Activated CD8-positive, alpha-beta memory T cell treated with anti-CD3 and anti-CD28 coated beads, Interleukin-2, amount 50 U/mL, for 1 hour (primary cell): ENCODE results near the gene TIMM10.
"Not testable (repeated sequence)": the region's sequence is repeated elsewhere in the genome, so short reads cannot be mapped to it uniquely, and the experiment has no call there.

ENCODE experiments used
- DNase-seq: peaks from one replicate; pipeline ENCODE4 v3.0.0-alpha.2; 2020; ENCODE audit errors: extremely low read depth

TIMM10 gene

DNA sequence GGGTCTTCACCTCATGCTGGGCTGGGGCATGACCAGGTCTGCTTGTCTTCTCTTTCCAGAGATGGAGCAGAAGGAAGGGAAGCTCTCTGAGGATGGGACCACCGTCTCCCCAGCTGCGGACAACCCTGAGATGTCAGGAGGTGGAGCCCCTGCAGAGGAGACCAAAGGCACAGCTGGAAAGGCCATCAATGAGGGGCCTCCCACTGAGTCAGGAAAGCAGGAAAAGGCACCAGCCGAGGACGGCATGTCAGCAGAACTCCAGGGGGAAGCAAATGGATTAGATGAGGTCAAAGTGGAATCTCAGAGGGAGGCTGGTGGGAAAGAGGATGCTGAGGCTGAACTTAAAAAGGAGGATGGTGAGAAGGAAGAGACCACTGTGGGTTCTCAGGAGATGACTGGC, 12.0 kb upstream of the TIMM10 start:
- DNase-seq, result no peak

GRCh38 chr11:57541169-57541568, 10.6 kb upstream of the TIMM10 start:
- DNase-seq, result no peak

DNA sequence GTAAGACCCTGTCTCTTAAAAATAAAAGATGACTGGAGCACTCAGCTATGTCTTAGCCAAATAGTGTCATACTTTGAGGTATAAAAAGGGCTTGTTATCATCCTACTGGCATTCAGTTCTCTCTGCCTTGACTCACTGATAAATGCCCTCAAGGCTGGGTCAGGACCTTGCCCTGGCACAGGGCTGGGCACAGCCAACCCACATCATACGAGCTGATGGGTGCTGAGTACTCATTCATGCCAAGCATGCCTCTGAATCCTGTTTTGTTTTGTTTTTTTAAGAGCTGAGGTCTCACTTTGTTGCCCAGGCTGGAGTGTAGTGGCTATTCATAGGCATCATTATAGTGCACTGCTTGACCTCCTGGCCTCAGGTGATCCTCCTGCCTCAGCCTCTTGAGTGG, 8.8 kb upstream of the TIMM10 start:
- DNase-seq, result no peak

- DNase-seq, result no peak
Observed at GRCh38 chr11:57536947-57537619, 6.5 kb upstream of the TIMM10 start, which contains the start of gene SMTNL1. SMTNL1 (plus strand) TSS chr11:57537595; CDS start chr11:57542643, 5,048 bp downstream.

DNA sequence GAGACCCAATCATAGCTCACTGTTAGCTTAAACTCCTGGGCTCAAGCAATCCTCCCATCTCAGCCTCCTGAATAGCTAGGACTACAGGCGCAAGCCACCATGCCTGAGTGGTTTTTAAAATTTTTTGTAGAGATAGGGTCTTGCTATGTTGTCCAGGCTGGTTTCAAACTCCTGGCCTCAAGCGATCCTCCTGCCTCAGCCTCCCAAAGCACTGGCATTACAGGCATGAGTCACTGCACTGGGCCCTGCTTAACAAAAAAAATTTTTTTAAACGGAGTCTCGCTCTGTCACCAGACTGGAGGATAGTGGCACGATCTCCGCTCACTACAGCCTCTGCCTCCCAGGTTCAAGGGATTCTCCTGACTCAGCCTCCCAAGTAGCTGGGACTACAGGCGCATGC, 3.9 kb upstream of the TIMM10 start:
- not testable (repeated sequence) for DNase-seq

DNA sequence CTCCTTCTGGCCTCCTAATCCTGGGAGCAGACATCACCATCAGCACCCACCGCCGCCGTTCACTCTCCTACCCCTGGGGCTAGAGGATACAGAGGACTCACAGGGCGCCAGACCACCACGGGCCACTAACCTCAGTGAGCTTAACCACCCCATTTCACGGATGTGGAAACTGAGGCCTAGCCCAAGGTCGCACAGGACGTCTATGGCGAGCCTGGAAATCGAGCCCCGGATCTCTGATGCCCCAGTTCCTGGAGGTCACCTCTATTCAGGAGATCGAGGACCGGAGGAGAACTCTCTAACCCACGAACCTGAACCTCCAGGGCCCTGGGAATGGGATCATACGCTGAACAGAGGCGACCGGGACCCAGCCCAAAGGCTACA, 349 bp downstream of the TIMM10 start:
- DNase-seq, result no peak

DNA sequence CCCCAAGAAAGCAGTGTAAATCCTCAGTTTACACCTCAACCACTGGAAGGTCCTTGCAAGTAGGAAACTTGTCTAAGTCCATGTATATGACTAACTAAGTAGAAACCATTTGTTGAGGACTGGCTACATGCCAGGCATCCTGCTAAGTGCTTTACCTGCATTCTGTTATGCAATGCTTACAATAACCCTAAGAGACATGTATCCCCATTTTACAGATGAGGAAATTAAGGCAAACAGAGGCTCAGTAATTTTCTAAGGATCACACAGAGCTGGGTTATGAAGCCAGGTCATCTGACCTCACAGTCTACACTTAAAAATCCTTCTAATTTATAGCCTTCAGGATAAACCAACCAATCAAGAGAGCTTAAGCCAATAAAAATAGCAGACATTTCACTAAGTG, 1.5 kb downstream of the TIMM10 start:
- no peak for DNase-seq

- DNase-seq, result peak; percentile 28
Observed at GRCh38 chr11:57527056-57527631, 3.4 kb downstream of the TIMM10 start.

DNA sequence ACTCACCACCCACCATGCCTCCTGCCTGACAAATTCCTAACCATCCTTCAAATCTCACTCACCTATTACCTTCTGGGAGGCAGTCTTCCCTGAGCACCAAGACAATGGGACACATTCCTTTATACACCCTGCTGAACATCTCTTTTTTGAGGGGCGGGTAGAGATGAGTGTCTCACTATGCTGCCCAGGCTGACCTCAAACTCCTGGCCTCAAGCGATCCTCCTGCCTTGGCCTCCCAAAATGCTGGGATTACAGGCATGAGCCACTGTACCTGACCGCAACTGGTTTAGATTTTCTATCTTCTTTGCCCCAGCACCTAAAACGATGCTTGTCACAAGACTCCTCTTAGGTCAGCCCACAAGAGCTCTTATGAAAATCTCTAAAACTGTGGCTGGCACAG, 7.1 kb downstream of the TIMM10 start:
- DNase-seq, result no peak

GRCh38 chr11:57521116-57521515, 9.4 kb downstream of the TIMM10 start:
- DNase-seq, result no peak

DNA sequence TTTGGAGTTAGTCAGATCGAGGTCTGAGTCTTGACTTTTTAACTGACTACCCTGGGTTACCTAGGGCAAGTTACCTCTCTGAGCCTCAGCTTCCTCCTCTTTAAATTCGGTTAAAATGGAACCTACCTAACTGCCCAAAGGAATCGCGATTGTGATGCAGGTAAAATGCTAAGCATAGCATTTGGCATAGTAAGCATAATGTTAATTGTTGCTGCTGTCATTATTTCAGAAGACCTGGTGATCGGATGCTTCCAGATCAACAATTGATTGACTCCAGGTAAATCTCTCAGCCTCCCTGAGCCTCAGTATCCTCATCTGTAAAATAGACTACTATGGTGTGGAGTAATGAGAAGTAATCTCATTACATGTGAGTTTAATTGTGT, 14.5 kb downstream of the TIMM10 start:
- DNase-seq, result no peak

DNA sequence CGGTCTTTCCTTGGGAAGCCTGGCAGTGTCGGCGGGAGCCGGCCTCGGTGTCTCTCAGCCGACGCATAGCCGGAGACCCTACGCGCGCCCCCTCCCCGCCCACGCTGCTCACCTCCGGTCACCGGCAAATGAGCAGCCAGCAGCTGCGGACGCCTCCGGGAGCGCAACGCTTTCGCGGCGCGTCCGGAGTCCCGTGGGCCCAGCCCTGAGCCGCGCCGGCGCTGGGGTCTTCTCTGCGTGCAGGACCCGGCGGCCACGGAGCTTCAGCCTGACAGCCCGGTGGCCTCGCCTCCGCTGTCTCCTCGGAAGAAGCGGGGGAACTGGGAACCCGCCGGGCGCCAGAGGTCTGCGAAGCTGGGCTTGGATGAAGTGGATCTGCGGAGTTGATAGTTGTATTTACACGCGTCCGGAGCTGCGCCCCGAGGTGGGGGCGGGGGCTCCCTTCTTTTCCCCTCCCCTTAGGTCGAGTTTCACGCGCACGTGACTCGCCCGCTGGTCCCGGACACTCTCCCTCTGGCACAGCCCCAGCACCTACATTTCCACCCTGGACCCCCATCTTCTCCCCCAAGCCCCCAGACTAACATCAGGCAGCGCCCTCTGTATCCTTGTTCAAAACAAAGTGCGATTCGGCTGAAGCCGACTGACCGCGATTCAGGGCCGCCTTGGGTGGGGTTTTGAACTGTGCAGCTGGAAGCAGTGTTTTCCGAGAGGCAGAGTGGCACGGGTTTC, 15.1 kb downstream of the TIMM10 start, which contains the start of gene SLC43A1:
TSS of gene SLC43A1 (minus strand) at position 371 of the 729 bp plus-strand sequence. CDS start 1,591 bp downstream, outside the sequence.
- DNase-seq, result no peak

GRCh38 chr11:57514538-57515331, 15.8 kb downstream of the TIMM10 start:
- DNase-seq, result no peak

- DNase-seq, result no peak
Observed at GRCh38 chr11:57513911-57514537, 16.5 kb downstream of the TIMM10 start.

DNA sequence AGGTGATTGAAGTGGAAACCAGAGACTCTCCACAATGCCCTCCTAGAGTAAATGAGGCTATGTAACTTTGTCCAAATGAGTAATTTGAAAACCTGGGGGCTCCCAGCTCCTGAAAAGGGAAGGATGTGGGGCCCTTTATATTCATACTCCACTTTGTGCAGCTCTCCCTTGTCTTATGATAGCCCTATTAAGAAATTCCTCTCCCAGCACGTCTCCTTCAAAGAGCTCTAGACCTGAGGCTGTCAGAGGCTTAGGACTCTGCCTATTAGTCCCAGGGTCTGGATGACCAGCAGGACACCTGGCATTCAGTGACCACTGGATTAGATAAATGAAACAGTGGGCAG, 17.1 kb downstream of the TIMM10 start:
- DNase-seq, result no peak

- no peak for DNase-seq
Observed at GRCh38 chr11:57512646-57513451, 17.7 kb downstream of the TIMM10 start.

DNA sequence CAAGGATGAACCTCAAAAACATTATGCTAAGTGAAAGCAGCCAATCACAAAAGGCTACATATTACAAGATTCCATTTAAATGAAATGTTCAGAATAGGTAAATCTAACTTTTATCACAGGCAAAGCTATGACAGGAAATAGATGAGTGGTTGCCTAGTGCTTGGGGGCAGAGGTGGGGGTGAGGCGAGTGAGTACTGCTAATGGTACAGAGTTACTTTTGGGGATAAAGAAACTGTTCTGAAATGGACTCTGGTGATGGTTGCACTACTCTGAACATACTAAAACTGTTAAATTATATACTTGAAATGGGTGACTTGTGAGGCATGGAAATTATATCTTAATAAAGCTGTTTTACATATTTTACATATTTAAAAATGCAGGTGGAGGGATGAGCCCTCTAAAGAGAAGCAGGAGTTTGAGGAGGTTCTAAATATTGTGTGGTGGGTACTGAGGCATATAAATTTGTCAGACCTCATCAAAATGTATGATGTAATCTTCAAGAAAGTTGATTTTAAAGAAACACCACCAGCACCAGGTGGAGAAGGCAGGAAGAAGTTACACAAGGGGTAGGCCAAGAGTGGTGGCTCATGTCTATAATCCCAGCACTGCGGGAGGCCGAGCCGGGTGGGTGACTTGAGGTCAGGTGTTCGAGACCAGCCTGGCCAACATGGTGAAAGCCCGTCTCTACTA, 18.7 kb downstream of the TIMM10 start:
- no peak for DNase-seq

- no peak for DNase-seq
Observed at GRCh38 chr11:57508341-57509170, 22.0 kb downstream of the TIMM10 start.

- DNase-seq, result no peak
Observed at GRCh38 chr11:57506522-57506921, 24.0 kb downstream of the TIMM10 start.
